Erythroblast (primary cell): ENCODE results near the gene NR3C2.
A peak's percentile ranks its signal among the peaks of the same experiment; 100 is the strongest.
"Not testable (repeated sequence)": the region's sequence is repeated elsewhere in the genome, so short reads cannot be mapped to it uniquely, and the experiment has no call there.

Experiments
- DNase-seq, 2 experiments: peaks; one replicate each; lab custom pipeline; 2025; lab: John Stamatoyannopoulos, UW
- GATA1 ChIP-seq: IDR thresholded peaks from 2 replicates; pipeline ENCODE4 v1.6.1; 2011; ENCODE audit warnings: low read depth, mild to moderate bottlenecking, control low read depth, low read length, moderate library complexity
- POLR2A ChIP-seq: IDR thresholded peaks from 2 replicates; pipeline ENCODE4 v1.6.1; 2011; ENCODE audit warnings: mild to moderate bottlenecking, low read length

Gene NR3C2

GRCh38 chr4:148141501-148141900 is 300.7 kb downstream of the NR3C2 start:
- no peak for TF ChIP-seq POLR2A
- TF ChIP-seq GATA1 = no peak

GRCh38 chr4:148126825-148127224 is 315.4 kb downstream of the NR3C2 start:
- no peak for DNase-seq
- TF ChIP-seq GATA1 (no peak), POLR2A (no peak)

More at GRCh38 chr4:148141501-148141900, 300.7 kb downstream of the NR3C2 start:
- no peak for DNase-seq

DNA sequence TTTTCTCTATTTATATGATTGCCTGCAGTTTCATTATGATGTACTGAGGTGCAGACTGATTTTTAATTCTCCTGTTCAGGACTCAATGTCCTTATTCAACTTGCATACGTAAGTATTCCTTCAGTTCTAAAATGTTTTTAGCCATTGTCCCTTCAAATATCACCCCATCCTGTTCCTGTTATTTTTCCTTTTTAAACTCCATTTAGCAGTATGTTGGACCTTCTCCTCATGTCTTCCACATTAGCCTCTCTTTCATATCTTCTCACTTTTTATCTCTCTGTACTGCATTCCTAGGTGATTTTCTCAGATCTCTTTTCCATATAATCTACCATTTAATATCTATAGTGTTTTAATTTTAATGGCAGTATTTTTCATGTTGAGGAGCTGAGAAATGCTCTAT is 317.7 kb downstream of the NR3C2 start:
- peak in 1 of 2 experiments; percentile 1 for DNase-seq
- TF ChIP-seq GATA1 (no peak), POLR2A (no peak)

GRCh38 chr4:148123161-148123560 is 319.1 kb downstream of the NR3C2 start:
- DNase-seq = not testable (repeated sequence)

GRCh38 chr4:148120216-148120615 is 322.0 kb downstream of the NR3C2 start:
- DNase-seq = no peak
- TF ChIP-seq POLR2A (no peak), GATA1 (no peak)

- no peak for DNase-seq
- no peak for TF ChIP-seq GATA1
- TF ChIP-seq POLR2A = no peak
These were observed 323.6 kb downstream of the NR3C2 start for GRCh38 chr4:148118633-148119032.

GRCh38 chr4:148118179-148118578 is 324.0 kb downstream of the NR3C2 start:
- TF ChIP-seq POLR2A = no peak
- no peak for DNase-seq

DNA sequence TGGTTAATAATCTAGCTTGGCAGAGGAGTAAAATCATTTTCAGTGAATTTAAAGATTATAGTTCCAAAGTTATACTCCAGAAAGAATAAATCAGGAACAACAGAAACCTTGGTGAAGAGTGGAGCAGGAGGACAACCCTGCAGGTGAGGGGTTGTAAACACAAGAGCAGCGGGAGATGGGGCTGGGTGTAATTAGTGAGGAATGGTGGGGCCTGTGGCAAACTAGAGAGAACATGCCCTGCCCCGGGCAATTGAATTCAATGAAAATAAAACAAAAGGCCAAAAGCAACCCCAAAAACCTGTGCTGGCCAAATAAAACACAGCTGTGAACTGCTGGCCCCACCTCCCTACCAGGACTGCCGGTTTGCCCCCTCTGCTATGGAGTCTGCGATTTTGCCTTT is 325.2 kb downstream of the NR3C2 start:
- no peak for DNase-seq
- TF ChIP-seq POLR2A = no peak
- no peak for TF ChIP-seq GATA1

- no peak for DNase-seq
- no peak for TF ChIP-seq POLR2A
These were observed 325.9 kb downstream of the NR3C2 start for GRCh38 chr4:148116264-148116663.

- DNase-seq = no peak
- no peak for TF ChIP-seq POLR2A
- TF ChIP-seq GATA1 = no peak
These were observed 327.8 kb downstream of the NR3C2 start for GRCh38 chr4:148114436-148114835.

DNA sequence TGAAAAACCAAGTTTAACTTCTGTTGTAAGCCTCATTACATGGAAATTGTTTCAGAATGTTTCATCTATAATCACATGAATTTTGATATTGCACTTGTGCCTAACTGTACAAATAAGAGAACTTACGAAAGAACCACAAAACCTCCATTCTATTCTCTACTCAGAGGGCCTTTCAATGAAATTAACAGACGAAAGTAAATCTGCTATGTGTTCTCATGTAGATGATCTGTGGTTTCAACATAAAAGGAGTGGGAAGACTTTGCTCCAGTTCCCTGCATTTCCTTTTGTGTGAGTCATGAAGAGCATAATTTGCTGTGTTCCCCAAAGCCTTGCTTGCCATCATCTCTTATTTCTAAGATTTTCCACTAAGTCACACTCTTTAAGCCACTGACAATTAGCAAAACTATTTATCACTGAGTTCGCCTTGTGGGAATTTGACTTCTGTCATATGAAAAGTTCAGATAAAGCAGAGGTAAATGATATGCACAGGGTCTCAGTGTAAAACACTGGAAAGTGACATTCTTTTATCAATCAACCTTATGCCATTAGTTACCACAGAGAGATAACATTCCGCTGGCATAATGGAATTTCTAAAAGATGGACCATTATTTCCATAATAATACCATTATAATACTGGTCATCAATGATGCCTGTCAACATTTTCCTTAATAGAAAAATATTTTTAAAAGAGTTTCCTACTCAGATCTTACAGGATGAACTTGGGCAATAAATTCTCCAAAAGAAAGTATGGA is 329.8 kb downstream of the NR3C2 start:
- DNase-seq = no peak
- no peak for TF ChIP-seq POLR2A
- no peak for TF ChIP-seq GATA1

- DNase-seq = no peak
- TF ChIP-seq POLR2A (no peak), GATA1 (no peak)
These were observed 332.0 kb downstream of the NR3C2 start for GRCh38 chr4:148110169-148110568.

DNA sequence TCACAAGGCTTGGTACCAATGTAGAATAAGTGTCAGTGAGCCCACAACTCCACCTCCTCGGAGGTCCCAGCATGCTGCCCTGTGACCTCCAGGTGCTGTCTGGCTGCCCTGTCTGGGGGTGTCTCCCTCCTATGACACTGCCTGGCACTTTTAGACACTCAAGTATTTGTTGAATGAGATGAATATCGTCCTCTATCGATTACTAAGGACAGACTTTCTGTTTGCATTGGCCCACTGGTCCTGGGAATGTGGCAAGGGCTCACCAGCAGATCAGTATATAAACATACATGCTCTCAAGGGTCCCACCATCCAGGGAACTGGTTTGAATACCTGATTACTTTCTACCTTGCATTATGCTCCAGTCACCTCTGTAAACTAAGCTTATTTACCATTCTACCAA is 333.0 kb downstream of the NR3C2 start:
- no peak for TF ChIP-seq POLR2A
- no peak for TF ChIP-seq GATA1
- no peak for DNase-seq

GRCh38 chr4:148108766-148109165 is 333.4 kb downstream of the NR3C2 start:
- TF ChIP-seq POLR2A (no peak), GATA1 (no peak)
- no peak for DNase-seq
